H9 (cell line): ENCODE results near the gene AURKA. TPM values are rescaled to one million over a fixed set of nuclear protein-coding genes. Genes with fewer than 3 reads are reported as not detected.

Experiments
- DNase-seq: peaks from one replicate; pipeline ENCODE4 v3.0.0-alpha.2; 2017
- H2AFZ ChIP-seq: one replicate; pipeline ENCODE4 v1.6.1; 2013; ENCODE audit warnings: mild to moderate bottlenecking, low read length, control low read depth, moderate library complexity
- H2AK5ac ChIP-seq: 2 replicates; pipeline ENCODE4 v1.6.1; 2013; ENCODE audit warnings: low read length, control low read depth, mixed read lengths; ENCODE audit not compliant: insufficient read length
- H2BK120ac ChIP-seq: one replicate; pipeline ENCODE4 v1.6.1; 2013; ENCODE audit warnings: low read depth, mild to moderate bottlenecking, low read length, control low read depth, inconsistent platforms; ENCODE audit not compliant: poor library complexity, severe bottlenecking
- H2BK12ac ChIP-seq: 2 replicates; pipeline ENCODE4 v1.6.1; 2013; ENCODE audit warnings: low read length, control low read depth, mixed read lengths, low read depth; ENCODE audit not compliant: insufficient read length
- H2BK15ac ChIP-seq: 2 replicates; pipeline ENCODE4 v1.6.1; 2013; ENCODE audit warnings: low read depth, low read length, control low read depth
- H2BK20ac ChIP-seq: one replicate; pipeline ENCODE4 v1.6.1; 2013; ENCODE audit warnings: low read depth, mild to moderate bottlenecking, low read length, control low read depth, inconsistent platforms; ENCODE audit not compliant: poor library complexity, severe bottlenecking
- H2BK5ac ChIP-seq: 2 replicates; pipeline ENCODE4 v1.6.1; 2013; ENCODE audit warnings: low read length, control low read depth, mixed read lengths; ENCODE audit not compliant: insufficient read length
- H3K14ac ChIP-seq: 2 replicates; pipeline ENCODE4 v1.6.1; 2013; ENCODE audit warnings: low read length, control low read depth; ENCODE audit not compliant: insufficient read depth
- H3K18ac ChIP-seq: 2 replicates; pipeline ENCODE4 v1.6.1; 2013; ENCODE audit warnings: low read depth, mild to moderate bottlenecking, mixed read lengths, low read length, control low read depth; ENCODE audit not compliant: insufficient read length
- H3K23ac ChIP-seq: 2 replicates; pipeline ENCODE4 v1.6.1; 2013; ENCODE audit warnings: low read length, control low read depth, mixed read lengths, low read depth; ENCODE audit not compliant: insufficient read length
- H3K23me2 ChIP-seq: 2 replicates; pipeline ENCODE4 v1.6.1; 2013; ENCODE audit warnings: low read depth, mild to moderate bottlenecking, mixed read lengths, low read length, control low read depth; ENCODE audit not compliant: insufficient read length, poor library complexity, severe bottlenecking
- H3K27ac ChIP-seq: 2 replicates; pipeline ENCODE4 v1.5.1; 2013; ENCODE audit warnings: low read length, control low read depth, mixed read lengths, low read depth; ENCODE audit not compliant: insufficient read length
- H3K27me3 ChIP-seq: 2 replicates; pipeline ENCODE4 v1.6.1; 2013; ENCODE audit warnings: low read length, control low read depth, inconsistent platforms; ENCODE audit not compliant: insufficient read depth
- H3K4ac ChIP-seq: 2 replicates; pipeline ENCODE4 v1.6.1; 2013; ENCODE audit warnings: low read depth, mild to moderate bottlenecking, control low read depth, inconsistent platforms, low read length, moderate library complexity
- H3K4me1 ChIP-seq: 2 replicates; pipeline ENCODE4 v1.6.1; 2013; ENCODE audit warnings: low read length, control low read depth, inconsistent platforms; ENCODE audit not compliant: insufficient read depth
- H3K4me2 ChIP-seq: 2 replicates; pipeline ENCODE4 v1.6.1; 2013; ENCODE audit warnings: low read length, control low read depth, mixed read lengths; ENCODE audit not compliant: insufficient read length, insufficient read depth
- H3K56ac ChIP-seq: 2 replicates; pipeline ENCODE4 v1.6.1; 2013; ENCODE audit warnings: low read depth, mild to moderate bottlenecking, mixed read lengths, low read length, control low read depth; ENCODE audit not compliant: insufficient read length
- H3K79me1 ChIP-seq: 2 replicates; pipeline ENCODE4 v1.6.1; 2013; ENCODE audit warnings: low read depth, mild to moderate bottlenecking, moderate library complexity, low read length, control low read depth, inconsistent platforms; ENCODE audit not compliant: insufficient read depth, poor library complexity, severe bottlenecking
- H3K79me2 ChIP-seq: 2 replicates; pipeline ENCODE4 v1.6.1; 2013; ENCODE audit warnings: low read length, control low read depth, inconsistent platforms; ENCODE audit not compliant: insufficient read depth
- H3K9ac ChIP-seq: 2 replicates; pipeline ENCODE4 v1.6.1; 2013; ENCODE audit warnings: low read length, control low read depth, mixed read lengths; ENCODE audit not compliant: insufficient read length; ENCODE audit errors: extremely low read depth
- H3K9me3 ChIP-seq: one replicate; pipeline ENCODE4 v1.6.1; 2013; ENCODE audit warnings: low read depth, low read length, inconsistent platforms; ENCODE audit not compliant: control insufficient read depth
- H3T11ph ChIP-seq: one replicate; pipeline ENCODE4 v1.6.1; 2013; ENCODE audit warnings: mild to moderate bottlenecking, low read length, control low read depth, inconsistent platforms
- H4K20me1 ChIP-seq: one replicate; pipeline ENCODE4 v1.6.1; 2013; ENCODE audit not compliant: control insufficient read depth, insufficient read length, insufficient read depth
- H4K5ac ChIP-seq: 2 replicates; pipeline ENCODE4 v1.6.1; 2013; ENCODE audit warnings: low read depth, mild to moderate bottlenecking, mixed read lengths, low read length, control low read depth; ENCODE audit not compliant: insufficient read length
- H4K8ac ChIP-seq: replicated peaks from 2 replicates; pipeline ENCODE4 v1.6.1; 2013; ENCODE audit warnings: low read length, control low read depth, mixed read lengths, low read depth; ENCODE audit not compliant: insufficient read length
- H4K91ac ChIP-seq: 2 replicates; pipeline ENCODE4 v1.6.1; 2013; ENCODE audit warnings: low read depth, mild to moderate bottlenecking, moderate library complexity, mixed read lengths, low read length, control low read depth; ENCODE audit not compliant: insufficient read length
- H3K27ac Mint-ChIP-seq, 3 experiments: 2 replicates in 2 of 3; 3 replicates in 1 of 3; pipeline ENCODE4 v1.8.0; 2020 to 2021; ENCODE audit warnings: mixed read lengths in 3 of 3, mild to moderate bottlenecking in 1 of 3, moderate library complexity in 1 of 3
- H3K27me3 Mint-ChIP-seq: 2 replicates; pipeline ENCODE4 v1.8.0; 2021; ENCODE audit warnings: low read depth, mild to moderate bottlenecking, moderate library complexity, mixed read lengths
- H3K36me3 Mint-ChIP-seq, 3 experiments: 2 replicates in 2 of 3; 3 replicates in 1 of 3; pipeline ENCODE4 v1.8.0; 2020 to 2021; ENCODE audit warnings: low read depth in 3 of 3, mixed read lengths in 3 of 3; ENCODE audit not compliant: insufficient read depth in 1 of 3
- H3K4me1 Mint-ChIP-seq, 2 experiments: 2 replicates each; pipeline ENCODE4 v1.8.0; 2020; ENCODE audit warnings: mixed read lengths in 2 of 2
- H3K4me3 Mint-ChIP-seq, 2 experiments: 2 replicates in 1 of 2; 3 replicates in 1 of 2; pipeline ENCODE4 v1.8.0; 2020 to 2021; ENCODE audit warnings: mild to moderate bottlenecking in 2 of 2, mixed read lengths in 2 of 2, moderate library complexity in 1 of 2
- H3K9me3 Mint-ChIP-seq, 2 experiments: 2 replicates in 1 of 2; 3 replicates in 1 of 2; pipeline ENCODE4 v1.8.0; 2020; ENCODE audit warnings: mild to moderate bottlenecking in 2 of 2, mixed read lengths in 2 of 2, moderate library complexity in 1 of 2
- CTCF ChIP-seq: fragments of 200-600 bp; sonication (generic); conservative IDR thresholded peaks from 3 replicates; pipeline ENCODE4 v1.8.0; 2021; ENCODE audit warnings: antibody characterized with exemption, mild to moderate bottlenecking
- WGBS: extraction: QIAGEN DNeasy Blood & Tissue Kit; methylation state at CpG from one replicate; pipeline ENCODE4 v1.1.7; 2013; ENCODE audit warnings: missing lambda C conversion rate, low lambda C conversion rate, mixed read lengths; ENCODE audit not compliant: insufficient read length; ENCODE audit errors: extremely low coverage; 5-methylcytosine and 5-hydroxymethylcytosine counted together
- total RNA-seq: library from RNA; stranded (reverse); gene quantifications from 2 replicates; pipeline ENCODE4 v1.2.1, GENCODE V29; 2021

Gene AURKA
- total RNA-seq, 1 experiment from 2014 or later: 86.8 TPM

DNA sequence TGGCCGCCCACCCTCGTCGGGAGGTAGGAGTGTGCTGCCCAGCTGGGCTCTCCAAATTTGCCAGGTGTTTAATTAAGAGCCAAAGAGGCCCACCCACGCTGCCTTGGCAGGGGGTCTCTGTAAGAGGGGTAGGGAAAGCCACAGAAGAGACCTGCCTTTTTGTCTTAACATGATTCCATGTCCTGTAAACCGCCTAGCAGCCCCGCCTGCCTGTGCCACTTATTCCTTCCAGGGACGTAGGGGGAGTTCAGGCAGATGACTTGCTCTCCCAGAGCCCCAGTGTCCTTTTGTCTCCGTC, 31.2 kb downstream of the AURKA start:
- H2BK120ac ChIP-seq: no peak overlapping the region
- H2BK5ac ChIP-seq: no peak overlapping the region
- no peaks in the 10 kb centered on the region for H4K20me1 ChIP-seq
- peaks cover 11% of the 10 kb centered on the region for H3K23me2 ChIP-seq
- H3K9me3 ChIP-seq: no peaks in the 10 kb centered on the region
- peaks cover 19 to 23% of the 10 kb centered on the region in 2 experiments for H3K4me1 Mint-ChIP-seq
- H3K27ac ChIP-seq: no peak overlapping the region
- no peak overlapping the region for H2BK15ac ChIP-seq
- H3K9ac ChIP-seq: no peak overlapping the region
- no peak overlapping the region for H4K8ac ChIP-seq
- peak overlapping the region; percentile 6 to 79; a peak in 1 of 5 replicates for H3K4me3 Mint-ChIP-seq
- H3K79me2 ChIP-seq: no peaks in the 10 kb centered on the region
- peaks cover 0 to 7% (median 0%) of the 10 kb centered on the region in 3 experiments; a peak in 3 of 7 replicates for H3K36me3 Mint-ChIP-seq
- no peak for TF ChIP-seq CTCF
- no peaks in the 10 kb centered on the region for H3K27me3 ChIP-seq
- H3K27me3 Mint-ChIP-seq: no peaks in the 10 kb centered on the region; the same call in 1 of the 2 replicates
- no peak overlapping the region for H4K91ac ChIP-seq
- no peak overlapping the region for H3T11ph ChIP-seq
- no peak overlapping the region for H3K14ac ChIP-seq
- no CpG with 5 or more reads among the region's 8 CpGs for WGBS
- H3K4me1 ChIP-seq: no peaks in the 10 kb centered on the region
- H2BK20ac ChIP-seq: no peak overlapping the region
- no peak overlapping the region for H3K56ac ChIP-seq
- H3K4me2 ChIP-seq: no peak overlapping the region
- no peaks in the 10 kb centered on the region for H3K9me3 Mint-ChIP-seq
- H3K79me1 ChIP-seq: no peaks in the 10 kb centered on the region
- H3K27ac Mint-ChIP-seq: no peak overlapping the region
- H3K23ac ChIP-seq: no peak overlapping the region
- no peak overlapping the region for H2BK12ac ChIP-seq
- H3K4ac ChIP-seq: no peak overlapping the region
- H2AK5ac ChIP-seq: no peak overlapping the region
- H3K18ac ChIP-seq: no peak overlapping the region
- no peak overlapping the region for H2AFZ ChIP-seq
- H4K5ac ChIP-seq: no peak overlapping the region
- no peak for DNase-seq
